Muscle of leg (tissue), 11 donors: Measurements from ENCODE around the gene PXN. TPM values are rescaled to one million over a fixed set of nuclear protein-coding genes. Genes with fewer than 3 reads are reported as not detected.
"Not testable (repeated sequence)": the region's sequence is repeated elsewhere in the genome, so short reads cannot be mapped to it uniquely, and the experiment has no call there.

Source experiments
- DNase-seq: peaks from one replicate; pipeline ENCODE4 v3.0.0; 2013
- H3K27ac ChIP-seq: one replicate; pipeline ENCODE4 v1.5.1; 2013; ENCODE audit warnings: mild to moderate bottlenecking, low read length, control low read depth
- H3K27me3 ChIP-seq: one replicate; pipeline ENCODE4 v1.6.1; 2013; ENCODE audit warnings: low read length; ENCODE audit not compliant: control insufficient read depth, insufficient read depth
- H3K36me3 ChIP-seq: one replicate; pipeline ENCODE4 v1.6.1; 2013; ENCODE audit warnings: low read length; ENCODE audit not compliant: control insufficient read depth, insufficient read depth
- H3K4me1 ChIP-seq: one replicate; pipeline ENCODE4 v1.6.1; 2013; ENCODE audit warnings: low read length; ENCODE audit not compliant: control insufficient read depth, insufficient read depth
- H3K4me3 ChIP-seq: one replicate; pipeline ENCODE4 v1.5.1; 2013; ENCODE audit warnings: low read length, control low read depth
- H3K9me3 ChIP-seq: replicated peaks from 2 replicates; pipeline ENCODE4 v1.6.1; 2013; ENCODE audit warnings: low read depth, low read length; ENCODE audit not compliant: control insufficient read depth
- WGBS: methylation state at CpG from one replicate; pipeline ENCODE4 v1.1.5; 2013; ENCODE audit warnings: missing lambda C conversion rate; ENCODE audit not compliant: insufficient coverage; 5-methylcytosine and 5-hydroxymethylcytosine counted together
- polyA plus RNA-seq, 8 donors: library from polyadenylated mRNA; unstranded; fragments of 120-200 nt; gene quantifications; one replicate each; pipeline versions ENCODE4 v1.2.1 to v1.2.3, GENCODE V29; 2013; ENCODE audit warnings: inconsistent platforms in 1 of 8, low replicate concordance in 1 of 8; ENCODE audit not compliant: insufficient read length in 8 of 8, insufficient read depth in 1 of 8
- total RNA-seq: library from RNA; stranded (reverse); fragments of 120-200 nt; gene quantifications from one replicate; pipeline ENCODE4 v1.2.4, GENCODE V29; 2013

PXN gene
- total and polyA plus RNA-seq, 9 donors: 33.2 to 170 (median 121) TPM

DNA sequence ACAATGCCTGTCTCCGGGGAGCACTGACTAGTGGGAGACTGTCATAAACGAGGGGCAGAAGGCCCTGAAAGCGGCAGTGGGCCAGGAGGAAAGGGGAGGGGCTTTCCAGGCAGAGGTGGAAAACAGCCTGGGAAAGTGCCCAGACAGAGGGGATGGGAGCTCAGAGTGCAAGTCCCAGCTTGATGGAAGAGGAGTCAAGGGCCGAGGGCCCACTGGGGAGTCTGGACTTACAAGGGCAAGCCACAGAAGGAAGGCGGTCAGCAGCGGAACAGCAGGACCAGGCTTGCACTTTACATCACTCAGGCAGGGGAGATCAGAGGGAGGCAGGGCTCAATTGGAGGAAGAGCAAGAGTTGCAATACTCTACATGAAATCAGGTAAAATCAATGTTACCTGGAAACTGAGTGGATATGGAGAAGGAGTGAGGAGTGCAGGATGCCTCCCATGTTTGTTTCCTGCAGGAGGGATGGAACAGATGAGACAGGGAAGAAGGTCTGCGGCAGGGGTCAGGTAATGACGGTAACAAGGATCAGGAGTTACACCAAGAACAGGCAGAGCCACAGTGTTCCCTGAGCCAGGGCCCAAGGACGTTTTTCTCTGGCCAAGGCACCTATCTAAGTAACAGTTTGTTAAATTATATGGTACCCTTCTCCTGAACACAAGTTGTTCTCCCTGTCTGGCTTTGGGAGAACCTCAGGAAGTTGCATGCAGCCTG lies 23.8 kb downstream of the PXN start:
- H3K4me3 ChIP-seq: no peak overlapping the region
- no peaks in the 10 kb centered on the region for H3K9me3 ChIP-seq
- DNase-seq: no peak
- peak overlapping the region; percentile 67 for H3K27ac ChIP-seq
- 63% methylated on average over 8 of the region's 9 CpGs for WGBS
- H3K27me3 ChIP-seq: no peaks in the 10 kb centered on the region
- peaks cover 74% of the 10 kb centered on the region for H3K4me1 ChIP-seq
- H3K36me3 ChIP-seq: peaks cover 8% of the 10 kb centered on the region

DNA sequence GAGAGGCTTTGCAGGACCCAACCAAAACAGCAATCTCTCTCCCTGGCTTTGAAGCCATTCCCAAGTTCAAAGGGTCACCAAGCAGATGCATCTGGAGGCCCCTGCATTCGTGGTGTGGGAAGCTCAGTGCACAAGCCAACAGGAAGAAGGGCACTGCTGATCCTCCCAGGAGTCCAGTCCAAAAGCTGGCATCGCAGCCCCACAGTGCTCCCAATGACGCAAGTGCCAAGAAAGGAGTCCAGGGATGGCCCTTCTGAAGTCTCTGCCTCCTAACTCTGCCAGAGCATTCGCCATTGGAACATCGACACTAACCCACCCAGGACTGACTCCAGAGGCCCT lies 25.1 kb downstream of the PXN start:
- Histone ChIP-seq H3K36me3 (peaks cover 8% of the 10 kb centered on the region), H3K4me1 (peaks cover 86% of the 10 kb centered on the region), H3K27me3 (no peaks in the 10 kb centered on the region), H3K27ac (peak overlapping the region; percentile 67), H3K9me3 (no peaks in the 10 kb centered on the region), H3K4me3 (no peak overlapping the region)
- no peak for DNase-seq
- 48% methylated on average over 5 of the region's 5 CpGs for WGBS

GRCh38 chr12:120239776-120240494 lies 25.6 kb downstream of the PXN start:
- H3K9me3 ChIP-seq: no peaks in the 10 kb centered on the region
- no peak overlapping the region for H3K4me3 ChIP-seq
- H3K27me3 ChIP-seq: no peaks in the 10 kb centered on the region
- no CpG with 5 or more reads among the region's 2 CpGs for WGBS
- no peak for DNase-seq
- peaks cover 87% of the 10 kb centered on the region for H3K4me1 ChIP-seq
- peaks cover 8% of the 10 kb centered on the region for H3K36me3 ChIP-seq
- H3K27ac ChIP-seq: peak overlapping the region; percentile 32

GRCh38 chr12:120238839-120239445 lies 26.6 kb downstream of the PXN start:
- 80% methylated on average over 7 of the region's 12 CpGs for WGBS
- Histone ChIP-seq H3K27ac (peak overlapping the region; percentile 94), H3K4me1 (peaks cover 94% of the 10 kb centered on the region), H3K9me3 (no peaks in the 10 kb centered on the region), H3K4me3 (no peak overlapping the region), H3K27me3 (no peaks in the 10 kb centered on the region), H3K36me3 (peaks cover 8% of the 10 kb centered on the region)
- DNase-seq: no peak

DNA sequence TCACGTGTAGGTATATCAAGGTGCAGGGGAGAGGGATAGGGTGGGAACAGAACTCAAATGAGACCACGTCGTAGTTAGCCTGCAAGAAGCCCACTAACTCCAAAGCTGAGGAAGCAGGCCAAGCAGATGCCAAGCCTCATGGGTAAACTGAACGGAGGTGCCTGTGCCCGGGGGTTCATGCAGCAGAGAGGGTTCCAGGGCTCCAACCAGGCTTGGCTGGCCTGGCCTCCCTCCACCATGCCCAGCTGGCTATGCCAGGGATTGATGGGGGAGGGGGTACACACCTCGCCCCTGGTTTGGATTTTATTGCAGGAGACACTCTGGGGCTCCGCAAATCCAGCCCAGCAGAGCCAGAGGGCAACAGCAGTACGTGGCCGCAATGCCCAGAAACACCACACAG lies 27.3 kb downstream of the PXN start:
- peak overlapping the region; percentile 94 for H3K27ac ChIP-seq
- H3K36me3 ChIP-seq: peaks cover 8% of the 10 kb centered on the region
- no peak overlapping the region for H3K4me3 ChIP-seq
- no peaks in the 10 kb centered on the region for H3K27me3 ChIP-seq
- H3K9me3 ChIP-seq: no peaks in the 10 kb centered on the region
- 45% methylated on average over 3 of the region's 9 CpGs for WGBS
- DNase-seq: no peak
- H3K4me1 ChIP-seq: peaks cover 95% of the 10 kb centered on the region

DNA sequence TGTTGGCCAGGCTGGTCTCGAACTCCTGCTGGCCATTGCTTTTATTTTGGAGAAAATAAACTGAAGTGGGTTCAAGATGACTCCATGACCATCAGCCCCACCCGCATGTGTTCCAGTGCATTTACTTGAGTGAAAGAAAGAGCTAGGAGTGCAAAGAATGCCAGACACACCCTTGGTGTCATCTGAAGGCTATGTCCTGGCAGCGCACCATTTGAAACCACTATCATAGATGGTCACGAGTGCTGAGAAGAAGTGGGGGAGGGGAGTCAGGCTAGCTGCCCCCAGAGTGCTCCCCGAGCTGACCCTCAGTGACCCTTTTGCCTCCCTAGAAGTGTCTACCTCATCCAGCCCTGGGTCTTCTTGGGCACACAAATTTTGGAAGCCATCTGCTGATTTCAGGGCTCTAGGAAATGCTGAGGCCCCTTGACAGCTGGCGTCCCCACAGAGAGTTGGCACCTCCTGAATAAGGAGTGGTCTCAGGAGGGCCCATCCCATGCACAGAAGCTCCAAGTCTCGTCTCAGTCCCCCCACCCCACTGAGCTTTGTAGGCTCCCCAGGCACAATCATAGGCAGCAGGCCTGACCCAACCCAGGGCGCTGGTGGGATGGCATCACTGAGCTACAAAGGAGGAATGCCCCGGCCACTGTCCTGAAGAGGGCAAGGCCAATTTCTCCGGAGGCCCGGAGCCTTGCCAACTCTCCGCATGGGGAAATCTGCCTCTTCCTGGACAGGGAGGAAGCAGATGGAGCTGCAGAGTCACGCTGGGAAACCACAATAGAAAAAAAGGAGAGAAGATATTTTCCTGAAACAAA lies 28.0 kb downstream of the PXN start:
- H3K4me3 ChIP-seq: no peak overlapping the region
- peak; percentile 78 for DNase-seq
- no peaks in the 10 kb centered on the region for H3K27me3 ChIP-seq
- peaks cover 8% of the 10 kb centered on the region for H3K36me3 ChIP-seq
- peak overlapping the region; percentile 94 for H3K27ac ChIP-seq
- peaks cover 97% of the 10 kb centered on the region for H3K4me1 ChIP-seq
- WGBS: 46% methylated on average over 4 of the region's 13 CpGs
- H3K9me3 ChIP-seq: no peaks in the 10 kb centered on the region

DNA sequence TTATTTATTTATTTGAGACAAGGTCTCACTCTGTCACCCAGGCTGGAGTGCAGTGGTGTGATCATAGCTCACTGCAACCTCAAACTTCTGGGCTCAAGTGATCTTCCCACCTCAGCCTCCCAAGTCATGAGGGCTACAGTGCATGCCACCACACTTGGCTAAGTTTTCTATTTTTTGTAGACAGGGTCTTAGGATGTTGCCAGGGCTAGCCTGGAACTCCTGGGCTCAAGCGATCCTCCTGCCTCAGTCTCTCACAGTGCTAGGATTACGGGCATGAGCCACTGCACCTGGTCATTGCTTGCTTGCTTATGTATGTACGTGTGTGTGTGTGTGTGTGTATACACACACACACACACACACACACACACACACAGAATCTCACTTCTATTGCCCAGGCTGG lies 28.7 kb downstream of the PXN start:
- WGBS: no CpG with 5 or more reads among the region's 3 CpGs
- H3K27ac ChIP-seq: peak overlapping the region; percentile 94

DNA sequence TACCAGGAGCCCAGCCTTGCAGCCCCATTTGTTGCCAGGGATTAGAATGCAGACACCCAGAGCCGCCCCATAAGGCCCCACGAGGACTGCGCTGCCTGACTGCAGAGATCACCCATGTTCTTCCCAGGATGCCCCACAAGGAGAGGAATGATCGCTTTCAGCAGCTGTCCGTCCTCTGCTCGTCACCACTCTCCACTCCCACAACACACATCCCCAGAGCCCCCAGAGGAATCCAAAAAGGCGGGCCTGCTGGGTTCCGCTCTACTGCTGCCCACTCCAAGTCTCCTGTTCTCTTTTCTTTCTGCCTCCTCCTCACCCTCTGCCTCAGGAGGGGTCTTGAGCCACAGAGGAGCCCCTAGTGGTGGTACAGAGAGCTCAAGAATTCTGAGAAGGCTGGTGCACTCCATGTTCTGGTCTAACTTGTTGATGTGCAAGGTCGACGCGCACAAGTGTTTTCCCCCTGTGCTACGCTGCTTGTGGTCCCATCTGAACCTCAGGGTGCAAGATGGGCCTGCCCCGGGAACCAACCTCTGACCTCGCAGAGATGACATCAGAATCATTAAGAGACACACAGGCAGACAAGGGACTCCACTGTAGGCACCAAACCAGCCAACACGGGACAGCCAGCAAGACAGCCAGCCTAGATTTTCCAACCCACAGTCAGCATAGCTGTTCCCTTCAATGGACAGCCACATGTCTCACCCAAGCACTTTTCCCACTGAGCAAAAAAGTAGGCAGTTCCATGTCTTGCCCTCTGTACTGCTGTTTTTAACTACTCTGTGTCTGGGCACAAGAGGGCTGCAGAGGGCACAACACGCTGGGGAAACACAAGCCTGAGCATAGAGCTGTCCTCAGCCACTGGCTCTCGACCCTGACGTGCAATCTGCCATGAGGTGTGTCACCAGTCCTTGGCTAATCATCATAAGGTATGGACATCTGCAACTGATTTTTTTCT lies 29.9 kb downstream of the PXN start:
- H3K9me3 ChIP-seq: no peaks in the 10 kb centered on the region
- peaks cover 5% of the 10 kb centered on the region for H3K36me3 ChIP-seq
- no peaks in the 10 kb centered on the region for H3K27me3 ChIP-seq
- H3K4me1 ChIP-seq: peaks cover 97% of the 10 kb centered on the region
- 68% methylated on average over 17 of the region's 18 CpGs for WGBS
- H3K27ac ChIP-seq: peak overlapping the region; percentile 97
- no peak overlapping the region for H3K4me3 ChIP-seq
- peak; percentile 77 for DNase-seq

More for the DNA sequence above, 28.7 kb downstream of the PXN start:
- H3K4me1 ChIP-seq: peaks cover 97% of the 10 kb centered on the region
- H3K4me3 ChIP-seq, H3K9me3 ChIP-seq, DNase-seq, H3K27me3 ChIP-seq, H3K36me3 ChIP-seq: not testable (repeated sequence)

- peak overlapping the region; percentile 97 for H3K27ac ChIP-seq
- peaks cover 97% of the 10 kb centered on the region for H3K4me1 ChIP-seq
- H3K4me3 ChIP-seq: peak overlapping the region; percentile 15
- DNase-seq: peak; percentile 96
- no peaks in the 10 kb centered on the region for H3K36me3 ChIP-seq
- no peaks in the 10 kb centered on the region for H3K9me3 ChIP-seq
- WGBS: 9% methylated on average over 8 of the region's 13 CpGs
- H3K27me3 ChIP-seq: no peaks in the 10 kb centered on the region
These were observed 30.7 kb downstream of the PXN start for GRCh38 chr12:120234643-120235368.
